RPMI7951 (cell line): ENCODE measurements around the gene BDKRB1. TPM values are rescaled to one million over a fixed set of nuclear protein-coding genes. Genes with fewer than 3 reads are reported as not detected.

Experiments
- DNase-seq: peaks from one replicate; pipeline ENCODE4 v3.0.0-alpha.2; 2012; ENCODE audit warnings: low read depth
- total RNA-seq: library from RNA; depleted of rRNA; stranded (reverse); fragments of >200 nt; shearing (Covaris generic); gene quantifications from 2 replicates; pipeline ENCODE4 v1.2.3, GENCODE V29; 2014; rRNA removed

Gene BDKRB1
- total RNA-seq, 1 experiment from 2014 or later = 7.1 TPM

DNA sequence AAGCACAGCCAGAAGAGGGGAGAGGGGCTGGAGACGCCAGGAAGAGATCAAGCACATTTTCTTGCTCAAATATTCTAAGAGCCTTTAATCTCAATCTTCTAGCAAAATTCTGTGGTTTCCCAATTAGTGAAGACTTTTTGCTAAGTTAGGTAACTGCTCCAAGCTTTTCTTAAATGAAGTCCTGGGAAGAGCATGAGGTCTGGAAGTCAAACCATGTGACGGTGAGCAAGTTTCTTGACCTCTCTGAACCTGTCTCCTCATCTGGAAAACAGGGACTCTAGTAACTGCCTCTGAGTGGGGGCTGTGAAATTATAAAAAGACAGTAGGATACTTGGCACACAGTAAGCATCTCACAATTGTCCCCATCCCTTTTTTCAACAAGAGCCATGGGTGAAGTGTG, 24.1 kb downstream of the BDKRB1 start:
- DNase-seq = no peak

GRCh38 chr14:96281486-96281885, 25.5 kb downstream of the BDKRB1 start:
- no peak for DNase-seq

DNA sequence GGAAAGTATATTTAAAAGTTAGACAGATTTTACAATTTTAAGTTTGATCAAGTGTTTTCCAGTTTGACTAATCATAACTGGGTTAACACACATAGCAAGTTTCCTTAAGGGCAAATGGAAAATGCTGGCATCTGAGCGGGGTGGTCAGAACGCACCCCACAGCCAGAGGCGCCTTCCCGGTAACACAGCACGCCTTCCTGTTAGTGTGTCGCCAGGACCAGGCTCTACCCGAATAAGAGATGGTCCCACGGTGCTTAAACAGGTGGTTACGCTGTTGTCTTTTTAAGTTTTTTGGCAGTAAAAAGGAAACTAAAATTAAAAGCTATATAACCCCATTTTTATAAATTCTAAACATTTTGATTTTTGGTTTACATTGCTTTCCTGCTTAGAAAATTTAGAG, 28.0 kb downstream of the BDKRB1 start:
- DNase-seq = no peak

DNA sequence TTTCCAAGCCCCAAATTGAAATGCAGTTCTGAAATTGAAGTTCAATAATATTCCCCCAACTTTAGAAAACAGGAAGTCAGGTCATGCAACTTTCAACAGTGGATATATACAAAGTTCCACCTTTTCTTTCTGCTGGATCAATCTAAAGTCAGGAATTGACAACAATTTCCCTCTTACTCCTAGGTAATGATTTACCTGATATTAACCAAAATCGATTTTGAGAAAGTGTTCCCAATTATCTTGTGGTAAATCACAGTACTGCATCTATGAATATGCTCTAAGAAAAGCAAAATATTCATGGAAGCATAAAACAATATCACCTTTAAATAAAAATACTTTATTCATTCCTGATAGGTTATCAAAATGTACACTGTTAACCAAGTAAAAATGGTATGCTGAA, 28.4 kb downstream of the BDKRB1 start:
- DNase-seq = no peak

- no peak for DNase-seq
Measured at GRCh38 chr14:96285667-96286066, 29.7 kb downstream of the BDKRB1 start.

- DNase-seq = no peak
Measured at GRCh38 chr14:96286251-96286650, 30.2 kb downstream of the BDKRB1 start.

GRCh38 chr14:96287856-96288255, 31.8 kb downstream of the BDKRB1 start:
- no peak for DNase-seq

DNA sequence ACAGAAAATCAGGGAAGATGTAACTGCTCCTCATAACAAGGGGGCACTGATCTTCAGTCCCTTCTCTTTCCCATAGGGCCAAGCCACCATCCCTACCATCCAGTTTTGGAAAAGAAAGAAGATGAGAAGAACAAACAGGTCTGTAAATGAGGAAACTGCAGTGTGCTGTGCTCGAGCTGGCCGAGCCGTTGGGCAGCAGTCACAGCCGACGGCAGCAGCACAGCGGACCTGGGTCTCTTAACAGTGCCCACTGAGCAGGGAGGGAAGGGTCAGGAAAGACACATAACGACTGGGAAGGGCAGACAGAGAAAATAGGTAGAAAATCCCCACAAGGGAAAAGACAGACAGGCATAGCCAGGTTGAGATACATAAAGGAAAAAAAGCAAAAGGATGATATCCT, 38.2 kb downstream of the BDKRB1 start:
- no peak for DNase-seq

- DNase-seq = no peak
Measured at GRCh38 chr14:96297000-96297399, 41.0 kb downstream of the BDKRB1 start.

DNA sequence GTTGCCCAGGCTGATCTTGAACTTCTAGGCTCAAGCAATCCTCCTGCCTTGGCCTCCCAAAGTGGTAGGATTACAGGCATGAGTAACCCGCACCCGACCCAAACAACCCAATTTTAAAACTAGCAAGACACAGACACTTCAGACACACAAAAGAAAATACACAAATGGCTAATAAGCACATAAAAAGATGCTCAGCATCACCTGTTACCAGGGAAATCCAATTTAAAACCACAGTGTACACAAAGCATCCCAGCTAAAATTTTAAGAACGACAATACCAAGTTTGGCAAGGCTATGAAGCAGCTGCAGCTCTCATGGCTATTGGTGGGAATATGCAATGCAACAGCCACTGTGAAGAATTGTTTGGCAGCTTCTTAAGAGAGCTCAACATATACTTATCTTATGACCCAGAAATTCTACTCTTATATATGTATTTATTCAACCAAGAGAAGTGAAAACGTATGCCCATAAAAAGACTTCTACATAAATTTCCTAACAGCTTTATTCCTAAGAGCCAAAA, 42.0 kb downstream of the BDKRB1 start:
- DNase-seq = no peak

DNA sequence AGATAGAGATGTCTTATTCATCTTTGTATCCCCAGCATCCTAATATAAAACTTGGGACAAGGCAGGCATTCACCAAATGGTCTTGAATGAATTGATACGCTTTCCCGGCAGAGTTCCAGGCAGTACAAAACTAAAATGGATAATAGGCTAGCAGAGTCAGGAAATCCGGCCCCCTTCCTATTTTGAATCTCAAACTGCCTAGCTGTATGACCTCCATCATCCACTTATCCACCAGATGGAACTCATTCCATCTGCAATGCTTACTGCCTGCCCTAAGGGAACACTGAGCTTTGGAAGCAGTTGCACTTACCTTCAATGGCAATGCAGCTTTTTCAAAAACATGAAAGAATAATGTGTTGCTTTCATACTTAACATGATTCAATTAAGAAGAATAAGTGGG, 43.4 kb downstream of the BDKRB1 start:
- no peak for DNase-seq

DNA sequence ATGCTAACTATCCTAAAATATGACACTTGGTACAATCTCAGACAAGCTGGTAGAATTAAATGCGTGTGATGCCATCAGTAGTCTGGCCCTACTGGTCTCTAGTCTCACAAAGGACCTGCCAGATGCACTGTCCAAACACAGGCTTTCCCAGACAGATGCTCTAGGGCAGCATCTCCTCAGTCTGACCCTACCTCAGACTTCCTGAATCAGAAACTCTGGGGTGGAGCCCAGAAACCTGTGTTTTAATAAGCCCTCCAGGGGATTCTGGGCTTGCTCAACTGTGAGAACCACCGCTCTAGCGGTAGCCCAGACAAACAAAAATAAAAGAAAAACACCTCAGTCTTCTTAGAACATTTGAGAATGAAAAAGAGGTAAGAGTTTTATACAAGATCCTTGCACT, 48.0 kb downstream of the BDKRB1 start:
- DNase-seq = no peak

DNA sequence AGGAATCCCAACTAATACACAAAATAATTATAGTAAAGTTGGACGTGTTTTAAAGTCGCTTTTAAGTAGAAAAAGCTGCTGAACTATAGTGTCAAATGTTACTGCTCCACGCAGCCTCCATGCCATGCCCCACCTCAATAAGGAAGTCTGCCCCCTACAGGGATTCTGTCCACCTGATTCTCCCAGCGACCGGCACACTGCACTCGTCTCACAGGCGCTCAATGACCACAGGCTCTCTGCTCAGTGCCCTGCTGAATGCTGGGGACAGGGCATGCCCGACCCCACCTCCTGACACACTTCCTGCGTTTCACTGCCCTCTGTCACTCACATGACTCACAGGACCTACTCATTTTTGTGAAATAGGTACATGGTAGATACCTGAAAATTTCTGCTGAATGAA, 48.9 kb downstream of the BDKRB1 start:
- no peak for DNase-seq

DNA sequence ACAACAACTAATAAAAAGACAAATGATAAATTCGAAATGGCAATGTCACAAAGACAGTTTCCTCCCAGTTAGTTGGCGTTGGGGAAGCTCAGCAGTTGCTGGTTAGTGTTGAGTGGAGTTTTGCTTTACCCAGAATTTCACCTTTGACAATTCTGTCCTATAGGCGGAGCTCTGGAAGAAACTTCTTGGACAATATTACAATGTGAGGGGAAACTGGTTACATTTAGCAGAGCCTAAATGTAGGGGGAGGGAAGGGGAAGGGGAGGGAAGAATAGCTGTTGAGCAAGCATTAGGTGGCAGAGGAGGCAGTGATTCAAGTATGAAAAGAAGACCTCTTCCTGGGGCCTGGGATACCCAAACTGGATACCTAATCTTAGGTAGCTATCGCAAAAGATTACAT, 51.4 kb downstream of the BDKRB1 start:
- no peak for DNase-seq

GRCh38 chr14:96309133-96309895, 53.3 kb downstream of the BDKRB1 start:
- no peak for DNase-seq

- no peak for DNase-seq
Measured at GRCh38 chr14:96309896-96310330, 53.9 kb downstream of the BDKRB1 start.

GRCh38 chr14:96310906-96311305, 54.9 kb downstream of the BDKRB1 start:
- DNase-seq = no peak

Other genes with a start within 250 kb of the BDKRB1 start
- gene C14orf132, start 216.8 kb upstream of the BDKRB1 start, total RNA-seq = 22.6 and 24.6 TPM in 2 replicates
- 13.1 and 15.9 TPM in 2 replicates for gene BDKRB2, start 51.4 kb upstream of the BDKRB1 start, total RNA-seq
- gene ATG2B, start 107.1 kb downstream of the BDKRB1 start, total RNA-seq = 8.5 and 9.3 TPM in 2 replicates
- gene GSKIP, start 107.3 kb downstream of the BDKRB1 start, total RNA-seq = 42.5 and 48.9 TPM in 2 replicates
- 0.20 and 0.24 TPM in 2 replicates for gene AK7, start 135.9 kb downstream of the BDKRB1 start, total RNA-seq
- 60.3 and 75.5 TPM in 2 replicates for gene PAPOLA, start 246.2 kb downstream of the BDKRB1 start, total RNA-seq